ENCODE results near the gene UGDH. TPM values are rescaled to one million over a fixed set of nuclear protein-coding genes. Genes with fewer than 3 reads are reported as not detected.
A peak's percentile ranks its signal among the peaks of the same experiment; 100 is the strongest.

UGDH gene
- total RNA-seq, 1 donor from 2014 or later: 110 TPM

DNA sequence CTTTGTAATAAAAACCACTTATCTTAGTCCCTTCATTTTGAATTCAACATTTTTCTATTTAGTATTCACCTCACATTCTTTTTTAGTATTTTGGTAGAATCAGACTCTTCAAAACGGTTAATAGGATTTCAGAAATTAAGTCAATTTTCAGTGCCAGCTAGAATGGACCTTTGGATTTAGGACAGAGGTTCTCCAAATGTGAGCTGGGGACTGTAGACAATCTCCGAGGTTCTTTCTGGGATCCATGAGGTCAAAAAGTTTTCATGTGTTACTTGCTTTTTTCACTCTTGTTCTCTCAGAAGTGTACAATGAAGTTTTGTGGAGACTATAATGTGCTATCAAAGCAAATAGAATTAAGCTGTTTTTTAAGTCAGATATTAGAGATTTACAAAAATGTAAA, 2.3 kb upstream of the UGDH start:
- TF ChIP-seq, protein P1, sequence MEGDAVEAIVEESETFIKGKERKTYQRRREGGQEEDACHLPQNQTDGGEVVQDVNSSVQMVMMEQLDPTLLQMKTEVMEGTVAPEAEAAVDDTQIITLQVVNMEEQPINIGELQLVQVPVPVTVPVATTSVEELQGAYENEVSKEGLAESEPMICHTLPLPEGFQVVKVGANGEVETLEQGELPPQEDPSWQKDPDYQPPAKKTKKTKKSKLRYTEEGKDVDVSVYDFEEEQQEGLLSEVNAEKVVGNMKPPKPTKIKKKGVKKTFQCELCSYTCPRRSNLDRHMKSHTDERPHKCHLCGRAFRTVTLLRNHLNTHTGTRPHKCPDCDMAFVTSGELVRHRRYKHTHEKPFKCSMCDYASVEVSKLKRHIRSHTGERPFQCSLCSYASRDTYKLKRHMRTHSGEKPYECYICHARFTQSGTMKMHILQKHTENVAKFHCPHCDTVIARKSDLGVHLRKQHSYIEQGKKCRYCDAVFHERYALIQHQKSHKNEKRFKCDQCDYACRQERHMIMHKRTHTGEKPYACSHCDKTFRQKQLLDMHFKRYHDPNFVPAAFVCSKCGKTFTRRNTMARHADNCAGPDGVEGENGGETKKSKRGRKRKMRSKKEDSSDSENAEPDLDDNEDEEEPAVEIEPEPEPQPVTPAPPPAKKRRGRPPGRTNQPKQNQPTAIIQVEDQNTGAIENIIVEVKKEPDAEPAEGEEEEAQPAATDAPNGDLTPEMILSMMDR (conservative IDR thresholded peaks at IDR 0.05): no peak
- DNase-seq (ENCODE audit: low read depth, low spot score): no peak
- Mint-ChIP-seq H3K9me3 (peaks cover 18% of the 10 kb centered on the region), H3K4me3 (peak overlapping the region; percentile 78), H3K4me1 (peaks cover 25% of the 10 kb centered on the region), H3K27ac (ENCODE audit: unreplicated experiment) (no peak overlapping the region), H3K36me3 (ENCODE audit: low read depth) (peaks cover 43% of the 10 kb centered on the region), H3K27me3 (ENCODE audit: low read depth) (no peaks in the 10 kb centered on the region)

DNA sequence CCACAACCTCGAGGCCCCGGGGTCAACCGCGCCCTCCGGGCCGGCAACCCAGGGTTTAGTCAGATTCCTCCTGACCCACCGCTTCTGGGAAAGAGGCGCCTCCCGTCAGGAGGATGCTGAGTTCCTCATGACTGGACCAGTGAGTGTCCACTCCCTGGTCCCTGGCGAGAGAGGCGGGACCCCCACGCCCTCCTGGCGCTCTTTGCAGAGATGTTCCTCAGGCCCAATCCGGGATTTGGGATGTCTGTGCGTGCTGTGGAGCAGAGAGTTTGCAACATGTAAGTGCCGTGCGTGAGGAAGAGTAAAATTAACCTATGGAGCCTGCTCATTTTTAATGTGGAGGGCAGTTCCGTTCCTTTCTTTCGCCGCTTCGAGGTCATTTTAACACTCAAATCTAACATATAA, 824 bp upstream of the UGDH start:
- Mint-ChIP-seq H3K27me3 (ENCODE audit: low read depth) (no peaks in the 10 kb centered on the region), H3K4me3 (peak overlapping the region; percentile 98), H3K36me3 (ENCODE audit: low read depth) (peaks cover 31% of the 10 kb centered on the region), H3K4me1 (peaks cover 30% of the 10 kb centered on the region), H3K27ac (ENCODE audit: unreplicated experiment) (peak overlapping the region; percentile 10), H3K9me3 (peaks cover 18% of the 10 kb centered on the region)
- TF ChIP-seq, protein P1 (conservative IDR thresholded peaks at IDR 0.05): no peak
- DNase-seq (ENCODE audit: low read depth, low spot score): no peak

DNA sequence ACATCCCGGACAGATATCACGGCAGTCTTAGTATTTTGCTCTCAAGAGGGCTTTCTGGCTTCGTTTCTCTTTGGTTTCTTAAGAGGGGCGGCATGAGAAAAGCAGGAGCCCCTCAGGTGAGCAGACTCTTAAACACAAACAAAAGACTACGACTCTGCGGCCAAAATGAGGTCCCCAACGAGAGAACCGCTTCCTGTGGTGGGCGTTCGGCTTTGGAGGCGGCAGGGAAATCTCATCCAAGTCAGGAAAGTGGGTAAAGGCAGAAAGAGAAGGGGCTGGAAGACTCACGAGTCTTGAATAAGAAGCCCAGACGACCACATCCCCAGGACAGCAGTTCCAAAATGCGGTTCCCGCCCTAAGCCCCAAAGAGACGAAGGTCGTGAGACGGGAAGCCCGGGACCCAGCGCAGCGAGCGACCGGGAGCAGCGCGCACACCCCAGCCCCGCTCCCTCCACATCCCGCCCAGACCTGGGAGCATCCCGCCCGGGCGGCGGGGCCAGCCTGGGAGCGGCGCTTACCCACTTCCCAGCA, 409 bp downstream of the UGDH start:
- TF ChIP-seq, protein P1 (conservative IDR thresholded peaks at IDR 0.05): no peak
- no peak for DNase-seq (ENCODE audit: low read depth, low spot score)
- Mint-ChIP-seq H3K4me1 (peaks cover 38% of the 10 kb centered on the region), H3K27ac (ENCODE audit: unreplicated experiment) (peak overlapping the region; percentile 98), H3K4me3 (peak overlapping the region; percentile 98), H3K36me3 (ENCODE audit: low read depth) (peaks cover 19% of the 10 kb centered on the region), H3K27me3 (ENCODE audit: low read depth) (no peaks in the 10 kb centered on the region), H3K9me3 (peaks cover 11% of the 10 kb centered on the region)

DNA sequence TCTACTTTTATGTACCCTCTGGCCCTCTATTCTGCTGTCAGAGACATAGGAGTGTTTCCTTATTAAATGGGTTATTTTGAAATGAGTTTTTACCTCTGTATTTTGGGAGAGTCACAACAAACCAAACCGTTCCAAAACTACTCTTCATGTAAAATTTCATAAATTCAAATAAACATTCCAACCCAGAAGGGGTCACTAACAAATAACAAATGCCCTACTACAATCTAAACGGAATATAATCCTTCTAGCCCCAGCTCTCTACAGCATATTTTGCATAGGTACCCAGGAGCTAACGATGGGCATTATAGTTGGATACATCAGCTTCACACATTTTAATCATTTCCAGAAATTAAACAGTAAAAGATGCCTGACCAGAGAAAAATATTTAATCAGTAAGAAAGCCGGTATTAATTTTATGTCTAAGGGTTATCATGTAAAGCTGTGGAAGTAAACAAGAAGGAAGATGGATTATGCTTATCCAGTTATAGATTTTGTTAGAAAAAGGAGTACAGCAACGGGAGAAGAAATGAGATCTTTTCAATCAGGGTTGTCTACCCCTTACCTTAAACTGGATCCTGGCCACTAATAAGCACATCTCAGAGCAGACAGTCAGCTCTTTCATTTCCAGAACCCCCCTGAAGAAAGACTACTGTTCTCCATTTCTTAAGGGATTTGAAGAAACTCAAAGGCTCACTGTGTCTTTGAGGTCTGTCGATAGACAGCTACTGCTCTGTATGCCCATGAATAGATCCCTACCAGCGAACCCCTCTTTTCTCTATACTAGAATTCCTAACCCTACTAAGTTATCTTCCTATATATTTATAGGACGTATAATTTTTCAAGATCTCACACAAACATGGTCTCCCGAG, 1.2 kb downstream of the UGDH start:
- TF ChIP-seq, protein P1 (conservative IDR thresholded peaks at IDR 0.05): no peak
- DNase-seq (ENCODE audit: low read depth, low spot score): no peak
- peak overlapping the region; percentile 98 for H3K27ac Mint-ChIP-seq (ENCODE audit: unreplicated experiment)
- peak overlapping the region; percentile 98 for H3K4me3 Mint-ChIP-seq
- peaks cover 6% of the 10 kb centered on the region for H3K9me3 Mint-ChIP-seq
- H3K4me1 Mint-ChIP-seq: peaks cover 44% of the 10 kb centered on the region
- peaks cover 12% of the 10 kb centered on the region for H3K36me3 Mint-ChIP-seq (ENCODE audit: low read depth)
- H3K27me3 Mint-ChIP-seq (ENCODE audit: low read depth): no peaks in the 10 kb centered on the region

- Mint-ChIP-seq H3K9me3 (no peaks in the 10 kb centered on the region), H3K27me3 (ENCODE audit: low read depth) (no peaks in the 10 kb centered on the region), H3K4me1 (peaks cover 41% of the 10 kb centered on the region), H3K27ac (ENCODE audit: unreplicated experiment) (no peak overlapping the region), H3K36me3 (ENCODE audit: low read depth) (peaks cover 4% of the 10 kb centered on the region), H3K4me3 (peak overlapping the region; percentile 67)
- TF ChIP-seq, protein P1 (conservative IDR thresholded peaks at IDR 0.05): no peak
- no peak for DNase-seq (ENCODE audit: low read depth, low spot score)
Observed at GRCh38 chr4:39524161-39524957, 2.9 kb downstream of the UGDH start.

All from neural crest cell (in vitro differentiated cells).